Measurements from ENCODE around the gene SF3A1. TPM values are rescaled to one million over a fixed set of nuclear protein-coding genes. Genes with fewer than 3 reads are reported as not detected.
A peak's percentile ranks its signal among the peaks of the same experiment; 100 is the strongest.

The SF3A1 gene
- total RNA-seq, 1 donor from 2014 or later, result 54.8 TPM

GRCh38 chr22:30290342-30291057, 66.2 kb downstream of the SF3A1 start:
- H3K27me3 ChIP-seq (ENCODE audit: control insufficient read depth, insufficient read depth, low read length), result no peaks in the 10 kb centered on the region
- no peak for DNase-seq (ENCODE audit: low read depth)
- TF ChIP-seq CTCF (IDR thresholded peaks at IDR 0.05; ENCODE audit: insufficient read depth, low read length, poor library complexity, severe bottlenecking), result no peak
- no peaks in the 10 kb centered on the region for H3K36me3 ChIP-seq (ENCODE audit: control insufficient read depth, insufficient read depth, low read length)
- H3K4me3 ChIP-seq (ENCODE audit: low read depth, low read length), result no peak overlapping the region

- Histone ChIP-seq H3K4me3 (ENCODE audit: low read depth, low read length) (peak overlapping the region; percentile 22), H3K36me3 (ENCODE audit: control insufficient read depth, insufficient read depth, low read length) (no peaks in the 10 kb centered on the region), H3K27me3 (ENCODE audit: control insufficient read depth, insufficient read depth, low read length) (no peaks in the 10 kb centered on the region)
- no peak for DNase-seq (ENCODE audit: low read depth)
- no peak for TF ChIP-seq CTCF (IDR thresholded peaks at IDR 0.05; ENCODE audit: insufficient read depth, low read length, poor library complexity, severe bottlenecking)
Measured at GRCh38 chr22:30289980-30290313, 66.7 kb downstream of the SF3A1 start.

- peak within 1 kb of the TSS; percentile 69 for H3K4me3 ChIP-seq (ENCODE audit: low read depth, low read length)
- H3K36me3 ChIP-seq (ENCODE audit: control insufficient read depth, insufficient read depth, low read length), result no peaks in the 10 kb centered on the region
- no peaks in the 10 kb centered on the region for H3K27me3 ChIP-seq (ENCODE audit: control insufficient read depth, insufficient read depth, low read length)
- TF ChIP-seq CTCF (IDR thresholded peaks at IDR 0.05; ENCODE audit: insufficient read depth, low read length, poor library complexity, severe bottlenecking), result no peak
- peak; percentile 89 for DNase-seq (ENCODE audit: low read depth)
Measured at GRCh38 chr22:30289141-30289979, 67.3 kb downstream of the SF3A1 start, which contains the start of gene CASTOR1. Gene CASTOR1 (minus strand): TSS chr22:30289505. CDS start chr22:30289497, 8 bp downstream.

GRCh38 chr22:30288419-30289140, 68.1 kb downstream of the SF3A1 start:
- DNase-seq (ENCODE audit: low read depth), result no peak
- no peaks in the 10 kb centered on the region for H3K27me3 ChIP-seq (ENCODE audit: control insufficient read depth, insufficient read depth, low read length)
- TF ChIP-seq CTCF (IDR thresholded peaks at IDR 0.05; ENCODE audit: insufficient read depth, low read length, poor library complexity, severe bottlenecking), result no peak
- H3K4me3 ChIP-seq (ENCODE audit: low read depth, low read length), result peak overlapping the region; percentile 69
- H3K36me3 ChIP-seq (ENCODE audit: control insufficient read depth, insufficient read depth, low read length), result no peaks in the 10 kb centered on the region

GRCh38 chr22:30287648-30288418, 68.9 kb downstream of the SF3A1 start:
- TF ChIP-seq CTCF (IDR thresholded peaks at IDR 0.05; ENCODE audit: insufficient read depth, low read length, poor library complexity, severe bottlenecking), result peak; percentile 64
- Histone ChIP-seq H3K27me3 (ENCODE audit: control insufficient read depth, insufficient read depth, low read length) (no peaks in the 10 kb centered on the region), H3K4me3 (ENCODE audit: low read depth, low read length) (peak overlapping the region; percentile 69)

More at GRCh38 chr22:30287648-30288418, 68.9 kb downstream of the SF3A1 start:
- H3K36me3 ChIP-seq (ENCODE audit: control insufficient read depth, insufficient read depth, low read length), result no peaks in the 10 kb centered on the region
- no peak for DNase-seq (ENCODE audit: low read depth)

All from kidney epithelial cell (primary cell).